Neural progenitor cell (in vitro differentiated cells): ENCODE results near the gene SCN1B. TPM values are rescaled to one million over a fixed set of nuclear protein-coding genes. Genes with fewer than 3 reads are reported as not detected.

Experiments used
- DNase-seq: peaks from one replicate; pipeline ENCODE4 v3.0.0-alpha.2; 2016; ENCODE audit warnings: low spot score
- H2AFZ ChIP-seq: fragments of 200-600 bp; sonication (generic); replicated peaks from 2 replicates; pipeline ENCODE4 v1.6.1; 2016; ENCODE audit warnings: antibody characterized with exemption
- H3F3A ChIP-seq: fragments of 200-600 bp; sonication (generic); 2 replicates; pipeline ENCODE4 v1.6.1; 2016; ENCODE audit warnings: antibody characterized with exemption, low read depth
- H3K27ac ChIP-seq: fragments of 200-600 bp; sonication (generic); 2 replicates; pipeline ENCODE4 v1.5.1; 2016; ENCODE audit warnings: mild to moderate bottlenecking
- H3K27me3 ChIP-seq: fragments of 200-600 bp; sonication (generic); 2 replicates; pipeline ENCODE4 v1.6.1; 2016; ENCODE audit warnings: mild to moderate bottlenecking, moderate library complexity
- H3K36me3 ChIP-seq: fragments of 200-600 bp; sonication (generic); 2 replicates; pipeline ENCODE4 v1.5.1; 2016
- H3K4me1 ChIP-seq: fragments of 200-600 bp; sonication (generic); 2 replicates; pipeline ENCODE4 v1.6.1; 2016; ENCODE audit warnings: mixed run types
- H3K4me2 ChIP-seq: fragments of 200-600 bp; sonication (generic); 2 replicates; pipeline ENCODE4 v1.6.1; 2016
- H3K4me3 ChIP-seq: fragments of 200-600 bp; sonication (generic); 2 replicates; pipeline ENCODE4 v1.5.1; 2016
- H3K79me2 ChIP-seq: fragments of 200-600 bp; sonication (generic); 2 replicates; pipeline ENCODE4 v1.6.1; 2016; ENCODE audit warnings: low read depth
- H3K9ac ChIP-seq: fragments of 200-600 bp; sonication (generic); 2 replicates; pipeline ENCODE4 v1.6.1; 2016
- H3K9me3 ChIP-seq: fragments of 200-600 bp; sonication (generic); 2 replicates; pipeline ENCODE4 v1.5.1; 2016; ENCODE audit warnings: low read depth
- H4K20me1 ChIP-seq: fragments of 200-600 bp; sonication (generic); 2 replicates; pipeline ENCODE4 v1.6.1; 2016; ENCODE audit warnings: low read depth
- H3K27ac Mint-ChIP-seq: 3 replicates; pipeline ENCODE4 v1.8.0; 2021; ENCODE audit warnings: mixed read lengths
- H3K27me3 Mint-ChIP-seq: 2 replicates; pipeline ENCODE4 v1.8.0; 2022; ENCODE audit warnings: low read depth, mild to moderate bottlenecking, inconsistent platforms, moderate library complexity, mixed read lengths; ENCODE audit not compliant: insufficient read depth
- H3K36me3 Mint-ChIP-seq: 3 replicates; pipeline ENCODE4 v1.8.0; 2021; ENCODE audit warnings: mixed read lengths
- H3K4me1 Mint-ChIP-seq: 3 replicates; pipeline ENCODE4 v1.8.0; 2021; ENCODE audit warnings: mixed read lengths
- H3K4me3 Mint-ChIP-seq: 3 replicates; pipeline ENCODE4 v1.8.0; 2021; ENCODE audit warnings: mild to moderate bottlenecking, moderate library complexity, mixed read lengths
- H3K9me3 Mint-ChIP-seq: 3 replicates; pipeline ENCODE4 v1.8.0; 2020; ENCODE audit warnings: mixed read lengths
- CTCF ChIP-seq: fragments of 200-600 bp; sonication (generic); IDR thresholded peaks from 2 replicates; pipeline ENCODE4 v1.5.1; 2017; ENCODE audit warnings: antibody characterized with exemption, mild to moderate bottlenecking
- EZH2 ChIP-seq: fragments of 200-600 bp; sonication (generic); IDR thresholded peaks from 2 replicates; pipeline ENCODE4 v1.6.1; 2017; ENCODE audit warnings: antibody characterized with exemption, mild to moderate bottlenecking, moderate library complexity
- EZH2phosphoT487 ChIP-seq: fragments of 200-600 bp; sonication (generic); IDR thresholded peaks from 2 replicates; pipeline ENCODE4 v1.6.1; 2017; ENCODE audit warnings: antibody characterized with exemption
- total RNA-seq: library from RNA; depleted of rRNA; stranded (reverse); fragments of >200 nt; gene quantifications from 2 replicates; pipeline ENCODE4 v1.2.3, GENCODE V29; 2015; ENCODE audit warnings: low replicate concordance

Gene SCN1B
- total RNA-seq, 1 donor from 2014 or later = 2.2 TPM

DNA sequence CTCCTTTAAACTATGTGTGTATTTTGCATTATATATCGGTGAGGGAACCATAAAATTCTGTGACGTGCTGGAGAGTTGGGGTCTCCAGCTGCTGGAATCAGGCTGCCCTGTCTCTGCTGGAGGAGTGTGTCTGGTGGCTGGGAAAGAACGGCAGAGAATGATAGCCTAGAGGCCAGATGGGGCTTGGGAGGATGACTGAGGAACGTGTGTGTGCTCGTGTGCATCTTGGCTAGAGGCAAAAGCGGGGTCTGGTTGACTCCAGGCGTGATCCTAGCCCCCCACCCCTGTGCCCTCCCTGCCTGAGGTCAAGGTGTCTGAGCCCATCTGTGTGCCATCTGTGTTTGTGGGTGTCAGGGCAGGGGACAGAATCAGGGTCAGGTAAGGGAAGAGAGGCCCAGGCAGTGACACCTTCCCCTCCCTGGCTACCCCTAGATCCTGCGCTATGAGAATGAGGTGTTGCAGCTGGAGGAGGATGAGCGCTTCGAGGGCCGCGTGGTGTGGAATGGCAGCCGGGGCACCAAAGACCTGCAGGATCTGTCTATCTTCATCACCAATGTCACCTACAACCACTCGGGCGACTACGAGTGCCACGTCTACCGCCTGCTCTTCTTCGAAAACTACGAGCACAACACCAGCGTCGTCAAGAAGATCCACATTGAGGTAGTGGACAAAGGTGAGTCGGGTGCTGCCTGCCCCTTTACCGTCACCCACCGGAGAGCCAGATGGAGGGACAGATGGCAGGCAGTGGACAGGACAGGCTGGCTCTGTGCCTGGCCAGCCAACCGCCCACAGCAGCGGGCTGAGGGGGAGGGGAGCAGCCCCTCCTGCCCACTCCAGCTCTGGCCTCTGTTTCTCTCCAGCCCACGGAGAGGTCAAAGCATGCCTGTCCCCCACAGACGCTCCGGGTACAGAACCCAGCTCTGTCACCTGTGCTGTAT is 3.1 kb downstream of the SCN1B start:
- Mint-ChIP-seq H3K4me3 (peak overlapping the region; percentile 39), H3K36me3 (no peaks in the 10 kb centered on the region), H3K9me3 (no peaks in the 10 kb centered on the region), H3K27me3 (peaks cover 34% of the 10 kb centered on the region), H3K4me1 (peaks cover 6% of the 10 kb centered on the region), H3K27ac (no peak overlapping the region)
- Histone ChIP-seq H3K9ac (no peak overlapping the region), H3K27me3 (peaks cover 38% of the 10 kb centered on the region), H4K20me1 (no peaks in the 10 kb centered on the region), H3K36me3 (no peaks in the 10 kb centered on the region), H3K4me1 (peaks cover 4% of the 10 kb centered on the region), H3F3A (peaks cover 26% of the 10 kb centered on the region), H3K4me3 (no peak overlapping the region), H3K27ac (no peak overlapping the region), H2AFZ (no peak overlapping the region), H3K4me2 (no peak overlapping the region), H3K79me2 (no peaks in the 10 kb centered on the region), H3K9me3 (no peaks in the 10 kb centered on the region)
- TF ChIP-seq EZH2phosphoT487 = no peak
- no peak for TF ChIP-seq EZH2
- no peak for TF ChIP-seq CTCF
- no peak for DNase-seq

DNA sequence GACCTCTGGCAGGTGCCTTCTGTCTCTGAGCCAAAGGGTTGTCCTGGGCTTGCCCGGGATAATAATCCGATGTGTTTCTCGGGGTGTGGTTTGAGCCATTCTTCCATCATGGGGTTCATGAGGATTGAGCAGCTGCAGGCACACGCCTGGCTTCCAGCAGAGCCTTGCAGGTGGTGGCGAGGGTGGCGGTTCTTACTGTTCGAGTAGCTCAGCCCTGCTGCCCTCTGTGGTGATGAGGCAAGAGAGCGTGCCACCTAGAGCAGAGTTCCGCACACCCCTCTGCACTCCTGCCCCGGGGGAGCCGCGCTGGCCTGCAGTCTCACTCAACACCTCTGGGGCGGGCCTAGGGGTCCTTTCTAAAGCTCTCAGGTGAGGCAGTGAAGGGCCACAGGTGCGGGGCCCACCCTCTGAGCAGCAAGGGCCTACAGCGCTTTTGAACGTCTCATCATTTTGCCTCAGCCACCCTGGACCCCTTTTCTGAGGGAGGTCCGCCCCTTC is 3.8 kb downstream of the SCN1B start:
- Mint-ChIP-seq H3K36me3 (no peaks in the 10 kb centered on the region), H3K4me3 (no peak overlapping the region), H3K9me3 (no peaks in the 10 kb centered on the region), H3K27me3 (peaks cover 33% of the 10 kb centered on the region), H3K27ac (no peak overlapping the region), H3K4me1 (peaks cover 8% of the 10 kb centered on the region)
- H3K36me3 ChIP-seq = no peaks in the 10 kb centered on the region
- no peak overlapping the region for H3K27ac ChIP-seq
- H3K4me1 ChIP-seq = peaks cover 4% of the 10 kb centered on the region
- H3K9me3 ChIP-seq = no peaks in the 10 kb centered on the region
- H3K4me2 ChIP-seq = no peak overlapping the region
- DNase-seq = no peak
- H3K4me3 ChIP-seq = no peak overlapping the region
- H3K27me3 ChIP-seq = peaks cover 38% of the 10 kb centered on the region
- no peak for TF ChIP-seq EZH2phosphoT487
- no peak for TF ChIP-seq CTCF
- TF ChIP-seq EZH2 = no peak
- no peaks in the 10 kb centered on the region for H3K79me2 ChIP-seq
- H2AFZ ChIP-seq = no peak overlapping the region
- no peaks in the 10 kb centered on the region for H4K20me1 ChIP-seq
- H3F3A ChIP-seq = peaks cover 23% of the 10 kb centered on the region
- H3K9ac ChIP-seq = no peak overlapping the region

- no peaks in the 10 kb centered on the region for H3K9me3 ChIP-seq
- H3F3A ChIP-seq = peaks cover 17% of the 10 kb centered on the region
- no peak overlapping the region for H3K4me3 Mint-ChIP-seq
- DNase-seq = no peak
- no peaks in the 10 kb centered on the region for H3K9me3 Mint-ChIP-seq
- H3K27ac ChIP-seq = no peak overlapping the region
- H3K4me1 ChIP-seq = peaks cover 4% of the 10 kb centered on the region
- H3K27me3 ChIP-seq = peaks cover 32% of the 10 kb centered on the region
- peaks cover 28% of the 10 kb centered on the region for H3K27me3 Mint-ChIP-seq
- H3K4me2 ChIP-seq = no peak overlapping the region
- TF ChIP-seq EZH2phosphoT487 (no peak), CTCF (no peak), EZH2 (no peak)
- H2AFZ ChIP-seq = no peak overlapping the region
- no peaks in the 10 kb centered on the region for H3K36me3 ChIP-seq
- H3K4me3 ChIP-seq = no peak overlapping the region
- H3K9ac ChIP-seq = no peak overlapping the region
- no peaks in the 10 kb centered on the region for H3K36me3 Mint-ChIP-seq
- H4K20me1 ChIP-seq = no peaks in the 10 kb centered on the region
- no peak overlapping the region for H3K27ac Mint-ChIP-seq
- no peaks in the 10 kb centered on the region for H3K79me2 ChIP-seq
- peaks cover 8% of the 10 kb centered on the region for H3K4me1 Mint-ChIP-seq
Observed at GRCh38 chr19:35034588-35035382, 4.5 kb downstream of the SCN1B start.
